Liver (tissue), 9 donors: Measurements from ENCODE around the gene NCAPG2. TPM values are rescaled to one million over a fixed set of nuclear protein-coding genes. Genes with fewer than 3 reads are reported as not detected.

ENCODE experiments used
- DNase-seq: peaks from one replicate; pipeline ENCODE4 v3.0.0-alpha.2; 2017; ENCODE audit warnings: low spot score
- H3K27ac ChIP-seq, 2 donors: one replicate each; pipeline ENCODE4 v1.7.0; 2013; ENCODE audit warnings: inconsistent platforms in 2 of 2, low read length in 2 of 2, control low read depth in 1 of 2, low read depth in 1 of 2, mild to moderate bottlenecking in 1 of 2
- H3K27me3 ChIP-seq, 4 donors: one replicate each; pipeline versions ENCODE4 v1.6.1 to v1.7.0; 2013; ENCODE audit warnings: low read length in 3 of 4, inconsistent platforms in 1 of 4, mild to moderate bottlenecking in 1 of 4, moderate library complexity in 1 of 4; ENCODE audit not compliant: control insufficient read depth in 4 of 4, insufficient read depth in 4 of 4
- H3K36me3 ChIP-seq, 4 donors: one replicate each; pipeline versions ENCODE4 v1.6.1 to v1.7.0; 2013; ENCODE audit warnings: low read length in 3 of 4, mild to moderate bottlenecking in 3 of 4, low read depth in 1 of 4, moderate library complexity in 1 of 4; ENCODE audit not compliant: control insufficient read depth in 4 of 4, insufficient read depth in 3 of 4
- H3K4me1 ChIP-seq, 4 donors: one replicate each; pipeline versions ENCODE4 v1.6.1 to v1.7.0; 2013; ENCODE audit warnings: low read length in 3 of 4, mild to moderate bottlenecking in 3 of 4, moderate library complexity in 1 of 4; ENCODE audit not compliant: control insufficient read depth in 4 of 4, insufficient read depth in 4 of 4
- H3K4me3 ChIP-seq, 3 donors: one replicate each; pipeline versions ENCODE4 v1.6.1 to v1.7.0; 2013; ENCODE audit warnings: low read length in 3 of 3, control low read depth in 1 of 3, low read depth in 1 of 3, mild to moderate bottlenecking in 1 of 3
- H3K9ac ChIP-seq, 2 donors: one replicate each; pipeline ENCODE4 v1.7.0; 2013; ENCODE audit warnings: low read length in 2 of 2, mild to moderate bottlenecking in 2 of 2, moderate library complexity in 2 of 2, control low read depth in 1 of 2, low read depth in 1 of 2
- H3K9me3 ChIP-seq, 4 donors: one replicate each; pipeline versions ENCODE4 v1.6.1 to v1.7.0; 2013; ENCODE audit warnings: low read length in 3 of 4; ENCODE audit not compliant: control insufficient read depth in 4 of 4
- EGR1 ChIP-seq, 2 donors: IDR thresholded peaks; 2 replicates each; pipeline ENCODE4 v1.6.1; 2016 to 2018; ENCODE audit warnings: antibody characterized with exemption in 2 of 2, low read depth in 2 of 2
- FOXA1 ChIP-seq: IDR thresholded peaks from 2 replicates; pipeline ENCODE4 v1.6.1; 2016; ENCODE audit warnings: antibody characterized with exemption
- FOXA2 ChIP-seq: IDR thresholded peaks from 2 replicates; pipeline ENCODE4 v1.6.1; 2016; ENCODE audit warnings: antibody characterized with exemption
- GABPA ChIP-seq, 2 donors: IDR thresholded peaks in 1 of 2; conservative IDR thresholded peaks in 1 of 2; 2 replicates each; pipeline ENCODE4 v1.6.1; 2016; ENCODE audit warnings: antibody characterized with exemption in 2 of 2, mild to moderate bottlenecking in 1 of 2, moderate library complexity in 1 of 2
- HNF4A ChIP-seq, 2 donors: conservative IDR thresholded peaks; 2 replicates each; pipeline ENCODE4 v1.6.1; 2016; ENCODE audit warnings: antibody characterized with exemption in 2 of 2, mild to moderate bottlenecking in 2 of 2
- HNF4G ChIP-seq: IDR thresholded peaks from 2 replicates; pipeline ENCODE4 v1.6.1; 2016; ENCODE audit warnings: antibody characterized with exemption
- JUND ChIP-seq, 2 donors: IDR thresholded peaks; 2 replicates each; pipeline ENCODE4 v1.6.1; 2016; ENCODE audit warnings: antibody characterized with exemption in 2 of 2
- NR2F2 ChIP-seq: IDR thresholded peaks from 2 replicates; pipeline ENCODE4 v1.6.1; 2016; ENCODE audit warnings: antibody characterized with exemption
- RAD21 ChIP-seq, 2 donors: IDR thresholded peaks; 2 replicates each; pipeline ENCODE4 v1.6.1; 2016; ENCODE audit warnings: antibody characterized with exemption in 2 of 2, mild to moderate bottlenecking in 2 of 2
- RXRA ChIP-seq, 2 donors: IDR thresholded peaks; 2 replicates each; pipeline ENCODE4 v1.6.1; 2017 to 2018; ENCODE audit warnings: antibody characterized with exemption in 2 of 2, mild to moderate bottlenecking in 1 of 2
- SP1 ChIP-seq: IDR thresholded peaks from 2 replicates; pipeline ENCODE4 v1.6.1; 2018; ENCODE audit warnings: antibody characterized with exemption, mild to moderate bottlenecking
- TAF1 ChIP-seq: conservative IDR thresholded peaks from 2 replicates; pipeline ENCODE4 v1.6.1; 2016; ENCODE audit warnings: antibody characterized with exemption, mild to moderate bottlenecking
- YY1 ChIP-seq: IDR thresholded peaks from 2 replicates; pipeline ENCODE4 v1.6.1; 2016; ENCODE audit warnings: antibody characterized with exemption, mild to moderate bottlenecking
- ZBTB33 ChIP-seq: IDR thresholded peaks from 2 replicates; pipeline ENCODE4 v1.6.1; 2016; ENCODE audit warnings: antibody characterized with exemption
- WGBS: extraction: QIAGEN DNeasy Blood & Tissue Kit; methylation state at CpG from one replicate; pipeline ENCODE4 v1.1.7; 2013; 5-methylcytosine and 5-hydroxymethylcytosine counted together
- polyA plus RNA-seq, 2 donors: library from polyadenylated mRNA; stranded (reverse) in 1 of 2; unstranded in 1 of 2; fragments of 200-250 nt in 1 of 2; fragments of >200 nt in 1 of 2; fragmentation: Nextera tagmentation in 1 of 2; extraction: Ambion mirVana in 1 of 2; gene quantifications; one replicate each; pipeline versions ENCODE4 v1.2.1 to v1.2.3, GENCODE V29; 2013 to 2015
- total RNA-seq, 2 donors: library from RNA; depleted of rRNA; stranded (reverse); fragments of >200 nt; gene quantifications; one replicate each; pipeline ENCODE4 v1.2.3, GENCODE V29; 2014
- TF ChIP-seq, protein P1 (sequence below): IDR thresholded peaks from 2 replicates; pipeline ENCODE4 v1.6.1; 2016; ENCODE audit warnings: antibody characterized with exemption, mild to moderate bottlenecking
- TF ChIP-seq, protein P2 (sequence below): IDR thresholded peaks from 2 replicates; pipeline ENCODE4 v1.6.1; 2016; ENCODE audit warnings: antibody characterized with exemption
- TF ChIP-seq, protein P3 (sequence below): IDR thresholded peaks from 2 replicates; pipeline ENCODE4 v1.6.1; 2016; ENCODE audit warnings: antibody characterized with exemption
- TF ChIP-seq, protein P4 (sequence below): fragments of 150-350 bp; IDR thresholded peaks from 2 replicates; pipeline ENCODE4 v1.5.1; 2017; ENCODE audit warnings: improper control_type of control experiment, low read depth, low read length; ENCODE audit not compliant: missing input control
- donor health status: healthy.
- donor health status: healthy.
- donor health status: healthy.
- donor health status: healthy.
- donor health status: healthy.

Gene NCAPG2
- total and polyA plus RNA-seq, 4 donors = 0.89 to 37.4 (median 3.7) TPM

- Histone ChIP-seq H3K4me1 (no peaks in the 10 kb centered on the region), H3K9ac (no peak overlapping the region), H3K9me3 (no peaks in the 10 kb centered on the region), H3K27ac (no peak overlapping the region), H3K36me3 (peaks cover 0 to 7% (median 4%) of the 10 kb centered on the region in 4 donors), H3K27me3 (no peaks in the 10 kb centered on the region), H3K4me3 (no peak overlapping the region)
- TF ChIP-seq, protein P1, sequence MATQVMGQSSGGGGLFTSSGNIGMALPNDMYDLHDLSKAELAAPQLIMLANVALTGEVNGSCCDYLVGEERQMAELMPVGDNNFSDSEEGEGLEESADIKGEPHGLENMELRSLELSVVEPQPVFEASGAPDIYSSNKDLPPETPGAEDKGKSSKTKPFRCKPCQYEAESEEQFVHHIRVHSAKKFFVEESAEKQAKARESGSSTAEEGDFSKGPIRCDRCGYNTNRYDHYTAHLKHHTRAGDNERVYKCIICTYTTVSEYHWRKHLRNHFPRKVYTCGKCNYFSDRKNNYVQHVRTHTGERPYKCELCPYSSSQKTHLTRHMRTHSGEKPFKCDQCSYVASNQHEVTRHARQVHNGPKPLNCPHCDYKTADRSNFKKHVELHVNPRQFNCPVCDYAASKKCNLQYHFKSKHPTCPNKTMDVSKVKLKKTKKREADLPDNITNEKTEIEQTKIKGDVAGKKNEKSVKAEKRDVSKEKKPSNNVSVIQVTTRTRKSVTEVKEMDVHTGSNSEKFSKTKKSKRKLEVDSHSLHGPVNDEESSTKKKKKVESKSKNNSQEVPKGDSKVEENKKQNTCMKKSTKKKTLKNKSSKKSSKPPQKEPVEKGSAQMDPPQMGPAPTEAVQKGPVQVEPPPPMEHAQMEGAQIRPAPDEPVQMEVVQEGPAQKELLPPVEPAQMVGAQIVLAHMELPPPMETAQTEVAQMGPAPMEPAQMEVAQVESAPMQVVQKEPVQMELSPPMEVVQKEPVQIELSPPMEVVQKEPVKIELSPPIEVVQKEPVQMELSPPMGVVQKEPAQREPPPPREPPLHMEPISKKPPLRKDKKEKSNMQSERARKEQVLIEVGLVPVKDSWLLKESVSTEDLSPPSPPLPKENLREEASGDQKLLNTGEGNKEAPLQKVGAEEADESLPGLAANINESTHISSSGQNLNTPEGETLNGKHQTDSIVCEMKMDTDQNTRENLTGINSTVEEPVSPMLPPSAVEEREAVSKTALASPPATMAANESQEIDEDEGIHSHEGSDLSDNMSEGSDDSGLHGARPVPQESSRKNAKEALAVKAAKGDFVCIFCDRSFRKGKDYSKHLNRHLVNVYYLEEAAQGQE = no peak
- no peak for TF ChIP-seq FOXA2
- TF ChIP-seq RAD21 (IDR thresholded peaks at IDR 0.05) = no peak
- TF ChIP-seq JUND (IDR thresholded peaks at IDR 0.05) = no peak
- no peak for TF ChIP-seq SP1
- TF ChIP-seq TAF1 = no peak
- TF ChIP-seq YY1 = no peak
- no peak for TF ChIP-seq NR2F2
- TF ChIP-seq EGR1 (IDR thresholded peaks at IDR 0.05; ENCODE audit: low read depth in 2 of 2) = no peak
- DNase-seq = no peak
- 87% methylated on average over 3 of the region's 3 CpGs for WGBS
These were observed 27.7 kb downstream of the NCAPG2 start for GRCh38 chr7:158676906-158677305.

- no peak overlapping the region for H3K4me3 ChIP-seq
- WGBS = 85% methylated on average over 7 of the region's 7 CpGs
- no peaks in the 10 kb centered on the region for H3K4me1 ChIP-seq
- H3K9ac ChIP-seq = no peak overlapping the region
- TF ChIP-seq FOXA1 = no peak
- no peak for TF ChIP-seq YY1
- TF ChIP-seq TAF1 = no peak
- TF ChIP-seq, protein P1 = no peak
- TF ChIP-seq RAD21 (IDR thresholded peaks at IDR 0.05) = no peak
- TF ChIP-seq HNF4G = no peak
- TF ChIP-seq JUND (IDR thresholded peaks at IDR 0.05) = no peak
- TF ChIP-seq, protein P2, sequence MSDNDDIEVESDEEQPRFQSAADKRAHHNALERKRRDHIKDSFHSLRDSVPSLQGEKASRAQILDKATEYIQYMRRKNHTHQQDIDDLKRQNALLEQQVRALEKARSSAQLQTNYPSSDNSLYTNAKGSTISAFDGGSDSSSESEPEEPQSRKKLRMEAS = no peak
- no peak for TF ChIP-seq FOXA2
- no peak for TF ChIP-seq GABPA (IDR thresholded peaks at IDR 0.05 in 1 of 2, conservative IDR thresholded peaks at IDR 0.05 in 1 of 2)
- TF ChIP-seq SP1 = no peak
- TF ChIP-seq, protein P3, sequence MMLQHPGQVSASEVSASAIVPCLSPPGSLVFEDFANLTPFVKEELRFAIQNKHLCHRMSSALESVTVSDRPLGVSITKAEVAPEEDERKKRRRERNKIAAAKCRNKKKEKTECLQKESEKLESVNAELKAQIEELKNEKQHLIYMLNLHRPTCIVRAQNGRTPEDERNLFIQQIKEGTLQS = no peak
- no peak for TF ChIP-seq RXRA (IDR thresholded peaks at IDR 0.05)
- no peak for TF ChIP-seq NR2F2
- TF ChIP-seq, protein P4, sequence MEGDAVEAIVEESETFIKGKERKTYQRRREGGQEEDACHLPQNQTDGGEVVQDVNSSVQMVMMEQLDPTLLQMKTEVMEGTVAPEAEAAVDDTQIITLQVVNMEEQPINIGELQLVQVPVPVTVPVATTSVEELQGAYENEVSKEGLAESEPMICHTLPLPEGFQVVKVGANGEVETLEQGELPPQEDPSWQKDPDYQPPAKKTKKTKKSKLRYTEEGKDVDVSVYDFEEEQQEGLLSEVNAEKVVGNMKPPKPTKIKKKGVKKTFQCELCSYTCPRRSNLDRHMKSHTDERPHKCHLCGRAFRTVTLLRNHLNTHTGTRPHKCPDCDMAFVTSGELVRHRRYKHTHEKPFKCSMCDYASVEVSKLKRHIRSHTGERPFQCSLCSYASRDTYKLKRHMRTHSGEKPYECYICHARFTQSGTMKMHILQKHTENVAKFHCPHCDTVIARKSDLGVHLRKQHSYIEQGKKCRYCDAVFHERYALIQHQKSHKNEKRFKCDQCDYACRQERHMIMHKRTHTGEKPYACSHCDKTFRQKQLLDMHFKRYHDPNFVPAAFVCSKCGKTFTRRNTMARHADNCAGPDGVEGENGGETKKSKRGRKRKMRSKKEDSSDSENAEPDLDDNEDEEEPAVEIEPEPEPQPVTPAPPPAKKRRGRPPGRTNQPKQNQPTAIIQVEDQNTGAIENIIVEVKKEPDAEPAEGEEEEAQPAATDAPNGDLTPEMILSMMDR = no peak
- no peak for TF ChIP-seq HNF4A (conservative IDR thresholded peaks at IDR 0.05)
- TF ChIP-seq ZBTB33 = no peak
- no peak for TF ChIP-seq EGR1 (IDR thresholded peaks at IDR 0.05; ENCODE audit: low read depth in 2 of 2)
- no peaks in the 10 kb centered on the region for H3K9me3 ChIP-seq
- DNase-seq = no peak
- H3K27ac ChIP-seq = no peak overlapping the region
- H3K36me3 ChIP-seq = peaks cover 0 to 7% (median 4%) of the 10 kb centered on the region in 4 donors
- H3K27me3 ChIP-seq = no peaks in the 10 kb centered on the region
These were observed 28.3 kb downstream of the NCAPG2 start for GRCh38 chr7:158676171-158676840.
